Measurements from ENCODE around the gene ATXN1L.
"Not testable (repeated sequence)": the region's sequence is repeated elsewhere in the genome, so short reads cannot be mapped to it uniquely, and the experiment has no call there.

The ATXN1L gene

GRCh38 chr16:71853413-71853812, 7.6 kb downstream of the ATXN1L start:
- no peak for TF ChIP-seq CTCF (IDR thresholded peaks at IDR 0.05; ENCODE audit: low read length, missing control alignments)
- H3K4me3 ChIP-seq (replicated peaks; ENCODE audit: low read depth, low read length): no peak overlapping the region
- DNase-seq (ENCODE audit: low read depth): no peak

GRCh38 chr16:71854369-71854948, 8.7 kb downstream of the ATXN1L start:
- no peak for DNase-seq (ENCODE audit: low read depth)
- no peak overlapping the region for H3K4me3 ChIP-seq (replicated peaks; ENCODE audit: low read depth, low read length)
- no peak for TF ChIP-seq CTCF (IDR thresholded peaks at IDR 0.05; ENCODE audit: low read length, missing control alignments)

- H3K4me3 ChIP-seq (replicated peaks; ENCODE audit: low read depth, low read length): no peak overlapping the region
- no peak for DNase-seq (ENCODE audit: low read depth)
- TF ChIP-seq CTCF (IDR thresholded peaks at IDR 0.05; ENCODE audit: low read length, missing control alignments): no peak
Measured at GRCh38 chr16:71855937-71856662, 10.3 kb downstream of the ATXN1L start.

GRCh38 chr16:71859762-71860521, 14.2 kb downstream of the ATXN1L start:
- no peak overlapping the region for H3K4me3 ChIP-seq (replicated peaks; ENCODE audit: low read depth, low read length)
- DNase-seq (ENCODE audit: low read depth): no peak
- TF ChIP-seq CTCF (IDR thresholded peaks at IDR 0.05; ENCODE audit: low read length, missing control alignments): no peak

- TF ChIP-seq CTCF (IDR thresholded peaks at IDR 0.05; ENCODE audit: low read length, missing control alignments): no peak
- DNase-seq (ENCODE audit: low read depth): no peak
- no peak overlapping the region for H3K4me3 ChIP-seq (replicated peaks; ENCODE audit: low read depth, low read length)
Measured at GRCh38 chr16:71863995-71864394, 18.2 kb downstream of the ATXN1L start.

GRCh38 chr16:71865173-71865863, 19.5 kb downstream of the ATXN1L start:
- TF ChIP-seq CTCF (IDR thresholded peaks at IDR 0.05; ENCODE audit: low read length, missing control alignments): no peak
- H3K4me3 ChIP-seq (replicated peaks; ENCODE audit: low read depth, low read length): no peak overlapping the region
- DNase-seq (ENCODE audit: low read depth): no peak

- not testable (repeated sequence) for DNase-seq (ENCODE audit: low read depth); H3K4me3 ChIP-seq (replicated peaks; ENCODE audit: low read depth, low read length)
Measured at GRCh38 chr16:71867175-71867574, 21.4 kb downstream of the ATXN1L start.

Measured in fibroblast of pulmonary artery (primary cell).